NCI-H748 (cell line): ENCODE data around the gene KCNJ16.
A peak's percentile ranks its signal among the peaks of the same experiment; 100 is the strongest.

Experiments
- DNase-seq: peaks from one replicate; lab custom pipeline; 2025; ENCODE audit not compliant: unreplicated experiment; lab: John Stamatoyannopoulos, UW

KCNJ16 gene

DNA sequence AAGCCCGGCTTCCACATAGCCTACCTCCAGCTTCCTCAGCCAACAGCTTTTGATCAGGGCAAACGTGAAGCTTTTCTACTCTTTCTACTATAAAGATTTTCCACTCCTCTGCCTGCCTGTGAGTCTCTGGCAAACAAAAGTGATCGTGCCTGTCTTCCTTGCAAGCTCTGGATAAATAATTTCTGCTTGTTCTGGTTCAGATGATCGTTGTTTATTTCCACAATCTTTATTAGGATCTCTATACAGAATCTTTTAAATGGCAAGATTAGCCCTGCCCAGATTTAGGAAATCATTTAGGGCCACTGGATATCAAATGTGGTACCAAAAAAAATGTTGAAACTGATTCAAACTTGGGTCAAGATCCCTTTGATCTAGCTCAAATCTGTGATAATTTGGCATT lies 20.4 kb downstream of the KCNJ16 start:
- DNase-seq, result no peak

DNA sequence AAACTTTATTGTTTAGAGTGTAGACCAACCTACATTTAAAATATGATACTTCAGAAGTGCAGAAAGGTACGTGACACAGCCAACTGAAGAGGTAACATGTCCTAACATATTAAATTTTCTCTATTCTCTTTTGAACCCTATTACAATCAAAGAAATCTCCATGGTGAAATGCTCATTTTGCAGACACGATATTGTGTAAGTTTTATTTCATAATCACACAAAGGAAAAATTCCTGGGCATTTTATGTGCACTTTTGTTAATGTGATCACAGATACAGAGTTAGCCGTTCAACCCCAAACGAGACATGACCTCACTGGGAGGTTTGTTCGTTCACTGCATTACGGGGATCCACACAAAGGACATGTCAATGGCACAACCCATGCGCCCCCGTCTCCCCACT lies 21.8 kb downstream of the KCNJ16 start:
- DNase-seq, result no peak

DNA sequence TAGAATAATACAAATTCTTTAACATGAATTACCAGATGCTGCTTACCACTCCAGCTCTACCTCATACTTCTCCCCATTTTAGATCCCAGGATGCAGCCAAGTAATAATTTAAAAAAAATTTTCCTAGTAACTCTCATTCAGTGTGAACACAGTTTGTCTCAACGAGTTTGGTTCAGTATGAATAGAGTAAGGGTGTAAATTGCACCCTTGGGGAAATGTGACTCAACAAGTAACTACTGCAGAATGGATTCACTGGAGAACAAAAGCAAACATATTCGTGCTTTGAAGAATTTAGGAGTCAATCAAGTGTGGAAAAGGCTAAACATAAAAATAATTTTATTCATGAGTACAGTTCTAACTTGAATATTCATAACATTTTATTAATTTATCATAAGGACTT lies 23.0 kb downstream of the KCNJ16 start:
- DNase-seq, result no peak

DNA sequence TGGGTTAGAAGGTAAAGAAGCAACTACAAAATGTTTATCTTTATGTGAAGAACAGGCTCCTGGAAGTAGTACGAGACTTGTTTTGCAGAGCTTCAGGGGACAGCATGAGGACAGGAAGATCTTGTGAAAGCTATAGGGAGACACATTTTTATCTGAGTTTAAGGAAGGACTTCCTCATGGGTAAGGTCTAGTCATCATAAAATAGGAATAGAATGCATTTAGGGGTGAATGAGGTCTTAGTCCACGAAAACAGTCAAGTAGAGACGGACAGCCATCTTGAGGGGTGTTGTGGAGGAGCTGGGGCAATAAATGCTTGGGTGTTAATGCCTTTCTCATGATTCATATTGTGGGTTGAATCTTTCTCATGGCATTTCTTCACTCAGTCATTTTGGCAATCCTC lies 24.3 kb downstream of the KCNJ16 start:
- DNase-seq, result no peak

DNA sequence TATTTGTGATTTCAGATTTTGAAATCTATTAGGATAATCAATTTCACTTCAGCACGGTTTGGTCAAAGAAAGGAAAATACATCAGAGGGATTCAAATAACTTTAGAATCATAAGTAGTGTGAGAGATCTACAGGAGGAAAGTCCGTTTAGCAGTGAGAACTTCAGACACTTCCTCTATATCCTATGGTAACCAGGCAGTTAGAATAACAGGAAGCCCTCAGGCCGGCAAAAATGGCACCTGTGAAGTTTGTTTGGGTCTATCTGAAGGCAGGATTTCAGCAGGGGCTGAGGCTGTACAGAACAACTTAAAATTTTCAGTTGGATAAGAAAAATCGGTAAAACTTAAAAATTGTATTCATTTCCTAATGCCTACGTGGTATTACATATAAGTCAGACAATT lies 24.9 kb downstream of the KCNJ16 start:
- no peak for DNase-seq

DNA sequence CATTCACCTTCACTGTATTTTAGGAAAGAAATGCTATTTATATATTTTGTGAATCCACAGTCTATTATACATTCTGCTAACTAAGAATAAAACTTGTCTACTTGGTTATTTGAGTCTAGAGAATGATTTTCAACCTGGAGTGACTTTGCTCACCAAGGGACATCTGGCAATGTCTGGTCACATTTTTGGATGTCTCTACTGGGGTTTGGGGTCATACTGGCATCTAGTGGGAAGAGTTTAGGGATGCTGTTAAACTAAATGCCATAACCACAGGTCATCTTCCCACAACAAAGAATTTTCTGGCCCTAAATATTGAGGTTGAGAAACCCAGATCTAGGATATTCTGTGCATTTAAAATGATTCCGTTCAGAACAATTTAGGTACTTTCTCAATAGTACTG lies 26.0 kb downstream of the KCNJ16 start:
- DNase-seq, result no peak

DNA sequence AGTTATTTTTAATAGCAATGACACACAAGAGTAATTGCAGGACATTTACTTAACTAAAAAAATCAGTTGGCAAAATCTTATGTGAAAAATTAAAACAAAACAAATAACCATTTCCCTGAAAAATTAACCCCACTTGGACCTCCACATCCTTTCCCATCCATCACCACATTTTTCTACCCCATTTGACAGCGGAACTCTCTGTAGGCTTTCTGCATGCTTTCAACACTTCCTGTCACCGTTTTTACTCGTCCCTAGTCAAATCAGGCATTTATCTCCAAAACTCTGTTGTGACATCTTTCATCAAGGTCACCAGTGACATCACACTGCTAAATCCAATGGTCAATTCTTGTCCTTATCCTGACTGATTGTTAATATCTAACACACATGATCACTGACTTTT lies 27.5 kb downstream of the KCNJ16 start:
- no peak for DNase-seq

DNA sequence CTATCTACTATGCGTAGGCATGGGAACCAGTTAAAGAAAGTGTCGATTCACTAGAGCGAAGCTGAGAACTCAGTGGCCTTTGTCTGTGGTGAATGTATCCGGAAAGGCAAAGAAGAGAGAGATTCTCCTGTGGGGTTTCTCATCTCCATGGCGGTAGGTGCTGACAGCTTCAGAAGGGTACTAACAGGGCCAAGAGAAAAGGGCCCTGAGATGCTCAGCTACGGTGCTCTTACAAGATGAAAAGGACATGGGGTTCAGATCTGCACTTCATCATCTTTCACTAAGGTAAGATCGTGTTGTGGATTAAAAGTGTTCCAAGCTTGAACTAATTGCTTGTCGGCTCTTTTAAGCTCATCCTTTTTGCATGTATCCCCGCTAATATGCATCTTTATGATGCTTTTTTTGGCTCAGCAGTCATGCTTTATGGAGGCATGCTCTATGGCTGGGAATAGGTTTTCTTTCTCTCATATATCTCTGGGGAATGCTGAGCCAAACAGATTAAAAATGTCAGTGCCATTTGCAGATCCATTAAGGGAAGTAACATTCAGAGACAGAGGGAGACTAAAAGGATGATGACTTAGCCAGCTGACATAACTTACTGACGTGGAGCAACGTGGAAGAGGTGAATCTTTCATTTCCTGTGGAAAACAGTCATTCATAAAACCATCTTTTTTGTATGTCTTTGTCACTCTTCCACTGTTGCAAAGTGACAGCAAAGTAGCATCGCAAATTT lies 29.9 kb downstream of the KCNJ16 start:
- no peak for DNase-seq

DNA sequence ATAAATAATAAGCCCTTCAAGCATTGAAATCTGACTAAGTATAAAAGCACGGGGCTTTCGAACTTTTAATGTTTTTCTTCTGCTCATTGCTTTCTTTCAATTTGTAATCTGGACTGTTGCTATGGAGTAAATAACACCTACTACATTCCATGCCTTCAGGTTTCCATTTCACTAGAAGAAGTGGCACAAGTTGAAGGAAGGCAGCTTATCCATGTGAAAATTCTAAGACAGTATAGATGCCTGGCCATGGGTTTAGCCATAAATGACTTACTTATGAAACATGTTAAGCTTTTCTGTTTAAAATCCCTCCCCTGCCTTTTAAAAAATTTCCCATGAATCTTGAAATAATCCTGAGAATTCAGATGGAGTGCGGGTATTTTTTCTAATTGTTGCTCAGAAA lies 30.6 kb downstream of the KCNJ16 start:
- DNase-seq, result no peak

DNA sequence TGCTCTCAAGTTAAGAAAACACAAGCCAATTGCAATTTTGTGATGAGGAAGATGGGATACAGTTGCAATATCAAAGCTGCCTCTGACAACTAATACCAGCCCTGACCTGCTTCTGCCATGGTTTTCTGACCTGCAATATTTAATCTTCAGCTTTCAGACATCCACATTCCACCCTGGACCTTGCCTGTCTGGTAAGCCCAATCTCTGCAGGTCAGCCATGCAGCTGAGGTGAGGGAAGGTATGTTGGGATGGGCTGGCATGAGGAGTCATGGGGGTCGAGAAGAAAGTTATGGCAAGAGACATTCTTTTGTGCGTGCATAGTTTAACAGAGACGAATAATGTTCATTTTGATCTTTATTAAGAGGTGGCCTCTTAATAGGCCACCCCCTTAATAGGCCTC lies 31.5 kb downstream of the KCNJ16 start:
- no peak for DNase-seq

DNA sequence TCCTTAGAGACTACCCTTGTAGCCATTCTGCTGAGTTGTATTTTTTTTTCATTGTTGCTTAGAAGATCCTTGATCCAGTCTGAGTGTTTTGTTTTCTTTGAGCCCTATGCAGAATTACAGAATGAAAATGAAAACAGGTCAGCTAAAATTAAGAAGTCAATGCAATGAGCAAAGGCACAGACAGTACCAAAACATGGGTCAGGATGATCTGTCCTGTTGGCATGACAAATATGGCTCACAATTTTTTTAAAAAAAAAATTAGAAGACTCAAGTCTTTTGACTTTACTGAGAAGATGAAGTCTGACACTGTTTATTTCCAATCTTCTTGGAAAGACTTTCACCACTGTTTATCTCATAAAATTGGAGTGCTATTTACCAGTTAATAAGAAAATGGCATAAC lies 32.4 kb downstream of the KCNJ16 start:
- DNase-seq, result no peak

DNA sequence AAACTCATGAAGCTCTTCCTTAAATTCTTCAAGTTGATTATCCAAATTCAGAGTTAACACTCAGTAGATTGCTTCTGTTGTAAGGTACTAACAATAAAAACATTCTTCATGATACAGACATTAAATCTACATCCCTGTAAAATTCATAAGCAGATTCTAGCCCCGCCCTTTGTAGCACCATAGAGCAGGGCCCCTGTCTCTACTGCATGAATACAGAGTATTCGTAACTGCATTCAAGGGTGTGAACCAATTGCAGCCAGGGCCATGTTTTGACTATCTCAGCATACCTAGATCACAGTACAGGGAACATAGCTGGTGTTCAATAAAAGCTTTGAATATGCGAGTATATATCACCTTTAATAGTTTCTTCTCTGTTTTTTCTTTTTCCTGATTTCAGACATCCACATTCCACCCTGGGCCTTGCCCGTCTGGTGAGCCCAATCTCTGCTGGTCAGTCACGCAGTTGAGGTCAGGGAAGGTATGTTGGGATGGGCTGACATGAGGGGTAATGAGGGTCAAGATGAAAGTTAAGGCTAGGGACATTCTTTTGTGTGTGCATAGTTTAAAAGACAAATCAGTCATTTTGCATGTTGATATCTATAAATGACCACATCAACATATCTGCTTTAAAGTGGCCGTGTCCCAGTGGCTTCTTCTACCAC lies 33.0 kb downstream of the KCNJ16 start:
- DNase-seq, result no peak

DNA sequence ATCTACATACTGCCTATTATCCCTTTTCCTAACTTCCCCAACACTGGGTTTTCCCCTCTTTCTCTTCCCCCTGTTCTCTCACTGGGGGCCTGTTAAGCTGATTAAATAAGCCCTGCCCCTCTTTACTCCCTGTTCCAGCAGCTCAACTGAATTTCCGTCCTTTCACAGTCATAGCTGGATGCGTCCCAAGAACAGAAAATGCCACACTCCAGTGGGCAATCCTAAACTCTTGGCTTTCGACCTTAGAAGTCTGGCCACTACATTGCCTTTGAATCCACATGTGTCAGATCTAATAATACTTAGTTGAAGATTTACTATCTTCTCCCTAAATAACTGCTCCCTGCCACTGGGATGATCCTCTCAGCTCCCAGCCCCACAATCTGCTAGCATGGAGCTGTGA lies 34.5 kb downstream of the KCNJ16 start:
- DNase-seq, result no peak

DNA sequence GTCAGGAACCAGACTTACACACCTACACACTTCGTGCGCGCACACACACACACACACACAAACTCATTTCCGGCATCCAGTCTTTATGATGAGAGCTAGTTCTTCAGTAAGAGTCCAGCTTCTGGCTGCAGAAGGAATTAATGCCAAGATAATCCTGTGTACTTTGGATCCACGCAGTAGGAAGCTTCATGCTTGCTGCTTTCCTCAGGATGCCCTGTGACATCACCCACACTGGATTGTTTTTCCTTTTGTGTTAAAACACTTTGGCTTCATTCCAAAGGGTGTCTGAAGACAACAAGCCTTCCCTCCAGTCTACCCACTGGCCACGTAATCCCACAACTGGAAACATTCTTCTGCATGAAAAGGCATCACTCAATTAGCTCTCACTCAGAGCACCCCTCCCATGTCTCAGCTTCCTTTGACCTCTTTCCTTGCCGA lies 35.4 kb downstream of the KCNJ16 start:
- peak; percentile 14 for DNase-seq

DNA sequence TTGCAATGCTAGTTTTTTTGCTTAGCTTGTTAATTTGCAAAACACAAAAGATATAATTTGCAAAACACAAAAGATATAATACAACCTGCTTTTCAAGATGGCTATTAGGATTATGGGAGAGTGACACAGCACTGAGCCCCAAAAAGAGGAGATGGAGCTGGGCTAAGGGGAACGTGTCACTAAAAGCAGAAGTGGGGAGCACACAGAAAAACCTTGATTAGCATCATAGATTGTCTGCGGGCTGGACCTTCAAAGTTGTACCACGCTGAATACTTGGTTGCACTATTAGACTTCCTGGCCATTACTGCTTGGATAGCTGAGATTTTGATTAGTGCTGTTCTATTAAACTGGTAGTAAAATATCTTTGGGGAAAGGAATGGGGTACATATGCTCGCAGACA lies 36.2 kb downstream of the KCNJ16 start:
- no peak for DNase-seq

DNA sequence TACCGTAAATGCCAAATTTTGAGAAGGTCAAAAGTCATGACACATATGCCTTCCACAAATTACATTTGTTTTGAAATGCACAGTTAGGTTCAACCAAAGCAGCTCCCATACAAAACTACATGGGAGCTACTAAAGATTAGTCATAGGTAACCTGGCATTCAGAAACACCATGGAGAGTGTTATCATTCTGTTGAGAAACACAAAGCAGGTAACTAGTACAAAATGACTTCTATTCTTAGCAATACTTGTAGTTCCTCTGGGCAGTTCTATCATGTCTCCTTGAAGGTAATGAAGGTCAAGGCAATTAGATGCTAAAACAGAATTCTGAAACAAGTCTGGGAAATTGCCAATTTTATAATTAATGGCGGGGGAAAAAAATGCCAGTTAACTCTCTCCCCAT lies 39.4 kb downstream of the KCNJ16 start:
- DNase-seq, result no peak

DNA sequence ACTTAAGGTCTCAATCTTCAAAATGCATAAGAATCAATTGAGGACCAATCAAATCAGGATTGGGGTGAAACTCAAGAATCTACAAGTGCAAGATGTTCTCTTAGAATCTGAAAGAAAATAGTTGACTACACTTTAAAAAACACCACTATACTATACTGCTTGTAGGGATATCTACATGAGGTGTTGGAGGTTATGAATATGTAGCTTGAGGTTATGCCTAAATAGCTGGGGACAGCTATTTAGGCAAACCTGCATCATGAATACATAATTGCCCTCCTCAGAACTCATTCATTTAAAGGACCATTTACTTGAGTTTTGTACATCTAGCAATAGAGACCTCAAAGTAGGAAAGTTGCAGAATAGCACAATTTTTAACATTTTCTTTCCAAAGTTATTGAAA lies 40.1 kb downstream of the KCNJ16 start:
- no peak for DNase-seq

DNA sequence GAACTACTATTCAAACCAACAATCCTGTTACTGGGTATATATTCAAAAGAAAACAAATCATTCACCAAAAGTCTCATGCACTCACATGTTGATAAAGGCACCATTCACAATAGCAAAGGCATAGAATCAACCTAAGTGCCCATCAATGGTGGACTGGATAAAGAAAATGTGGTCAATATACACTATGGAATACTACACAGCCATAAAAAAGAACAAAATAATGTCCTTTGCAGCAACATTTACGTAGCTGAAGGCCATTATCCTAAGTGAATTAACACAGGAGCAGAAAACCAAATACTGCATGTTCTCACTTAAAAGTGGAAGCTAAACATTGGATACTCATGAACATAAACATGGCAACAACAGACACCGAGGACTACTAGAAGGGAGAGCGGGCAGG lies 41.9 kb downstream of the KCNJ16 start:
- no peak for DNase-seq

DNA sequence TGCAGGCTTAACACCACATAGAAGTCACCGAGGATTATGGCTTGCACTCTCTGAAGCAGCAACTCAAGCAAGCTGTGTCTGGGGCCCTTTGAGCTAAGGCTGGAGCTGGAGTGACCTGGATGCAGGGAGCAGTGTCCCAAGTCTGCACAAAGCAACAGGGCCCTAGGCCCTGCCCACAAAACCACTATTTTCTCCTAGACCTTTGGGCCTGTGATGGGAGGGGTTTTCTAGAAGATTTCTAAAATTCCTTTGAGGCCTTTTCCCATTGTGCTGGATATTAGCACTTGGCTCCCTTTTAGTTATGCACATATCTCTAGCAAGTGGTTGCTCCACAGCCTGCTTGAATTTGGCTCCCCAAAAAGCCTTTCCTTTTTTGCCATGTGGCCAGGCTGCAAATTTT lies 44.5 kb downstream of the KCNJ16 start:
- DNase-seq, result no peak

DNA sequence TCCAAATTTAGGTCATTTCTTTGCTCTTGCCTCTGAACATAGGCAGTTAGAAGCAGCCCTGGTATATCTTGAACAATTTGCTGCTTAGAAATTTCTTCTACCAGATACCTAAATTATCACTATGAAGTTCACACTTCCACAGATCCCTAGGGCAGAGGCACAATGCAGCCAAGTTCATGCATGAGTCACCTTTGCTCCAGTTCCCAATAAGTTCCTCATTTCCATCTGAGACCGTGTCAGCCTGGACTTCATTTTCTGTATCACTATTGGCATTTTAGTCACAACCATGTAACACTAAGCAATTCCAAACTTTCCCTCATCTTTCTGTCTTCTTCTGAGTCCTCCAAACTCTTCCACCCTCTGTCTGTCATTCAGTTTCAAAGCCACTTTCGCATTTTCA lies 45.0 kb downstream of the KCNJ16 start:
- no peak for DNase-seq

DNA sequence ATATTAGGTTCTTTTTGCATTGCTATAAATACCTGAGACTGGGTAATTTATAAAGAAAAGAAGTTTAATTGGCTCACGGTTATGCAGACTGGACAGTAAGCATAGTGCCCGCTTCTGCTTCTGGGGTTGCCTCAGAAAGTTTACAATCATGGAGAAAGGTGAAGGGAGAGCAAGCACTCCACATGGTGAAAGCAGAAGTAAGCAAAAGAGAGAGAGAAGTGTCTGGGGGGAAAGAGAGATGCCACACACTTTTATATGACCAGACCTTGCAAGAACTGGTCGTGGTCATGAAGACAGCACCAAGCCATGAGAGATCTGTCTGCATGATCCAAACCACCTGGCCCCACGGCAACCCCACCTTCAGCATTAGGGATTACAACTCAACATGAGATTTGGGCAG lies 45.4 kb downstream of the KCNJ16 start:
- no peak for DNase-seq

DNA sequence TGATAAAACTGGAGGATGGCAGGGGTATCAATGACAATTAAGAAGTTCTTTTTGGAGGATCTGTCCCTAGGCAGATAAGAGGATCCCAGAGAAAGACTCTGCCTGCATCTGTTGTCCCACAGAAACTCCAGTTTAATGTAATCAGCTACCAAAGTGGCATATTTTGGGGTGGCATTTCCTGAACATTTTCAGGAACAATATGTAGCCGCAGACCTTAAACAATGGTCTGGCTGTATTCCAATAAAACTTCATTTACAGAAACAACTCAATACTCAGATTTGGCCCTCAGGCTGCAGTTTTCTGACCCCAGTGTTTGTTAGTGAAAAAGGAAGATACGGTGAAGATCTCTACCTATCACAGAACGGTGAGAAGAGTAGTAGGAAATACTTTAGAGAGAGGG lies 46.1 kb downstream of the KCNJ16 start:
- no peak for DNase-seq

DNA sequence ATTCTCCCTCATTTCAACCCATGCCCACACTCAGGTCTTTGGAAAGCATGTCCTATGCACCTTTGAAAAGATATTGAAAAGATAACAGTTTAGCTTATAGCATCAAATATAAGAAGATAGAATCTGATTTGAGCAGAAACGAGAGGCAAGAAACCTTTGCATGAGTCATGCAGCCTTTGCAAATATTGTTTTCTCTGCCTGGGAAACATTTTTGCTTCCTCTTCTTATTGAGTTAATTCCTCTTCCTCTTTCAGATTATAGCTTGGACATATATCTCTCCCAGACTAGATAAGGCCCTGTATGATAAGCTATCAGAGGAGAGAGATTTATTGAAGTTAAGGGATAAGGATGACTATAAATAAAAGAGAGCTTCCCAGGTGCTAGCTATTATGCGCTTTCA lies 48.2 kb downstream of the KCNJ16 start:
- DNase-seq, result no peak
